HG02588 (cell line): ENCODE results near the gene LDLRAD3.
"Not testable (repeated sequence)": the region's sequence is repeated elsewhere in the genome, so short reads cannot be mapped to it uniquely, and the experiment has no call there.

Source experiments
- ATAC-seq: cut with Tn5 transposase; IDR thresholded peaks from one replicate; pipeline ENCODE4 v1.9.1; 2021; ENCODE audit warnings: mild to moderate bottlenecking, moderate library complexity; ENCODE audit not compliant: unreplicated experiment

Gene LDLRAD3

DNA sequence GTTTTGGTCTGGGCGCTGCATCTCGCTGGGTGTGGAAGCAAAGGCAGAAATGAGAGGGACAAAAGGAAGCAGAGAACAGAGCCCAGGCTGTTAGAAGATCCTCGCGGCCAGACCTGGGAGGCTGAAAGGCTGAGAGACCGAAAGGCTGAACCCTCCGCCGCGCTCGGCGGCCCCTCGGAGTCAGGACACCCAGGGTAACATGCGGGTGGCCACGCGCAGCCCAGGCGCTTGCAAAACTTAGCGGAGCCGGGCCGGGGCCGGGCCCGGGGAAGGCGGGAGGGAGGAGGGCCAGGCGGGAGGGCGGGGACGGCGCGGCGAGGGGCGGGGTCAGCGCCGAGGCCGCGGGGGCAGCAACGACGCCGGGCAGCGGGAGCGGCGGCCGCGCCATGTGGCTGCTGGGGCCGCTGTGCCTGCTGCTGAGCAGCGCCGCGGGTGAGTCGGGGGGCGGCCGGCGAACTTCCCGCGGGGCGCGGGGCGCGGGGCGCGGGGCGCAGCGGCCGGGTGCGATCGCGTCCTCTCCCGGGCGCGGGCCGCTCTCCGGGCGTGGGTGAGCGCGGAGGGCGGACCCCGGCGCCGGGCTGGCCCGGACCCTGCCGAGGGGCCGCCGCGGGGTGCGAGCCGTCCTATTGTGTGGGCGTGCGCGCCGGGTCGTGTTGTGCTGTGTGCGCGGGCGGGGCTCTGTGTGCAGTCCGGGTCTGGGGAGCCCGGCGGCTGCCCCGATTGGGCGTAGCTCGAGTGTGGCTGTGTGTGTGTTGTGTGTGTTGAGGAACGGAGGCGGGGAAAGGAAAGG lies at the start of gene LDLRAD3:
TSS of gene LDLRAD3 (plus strand) at position 350 of the 790 bp plus-strand sequence. CDS start at position 387, 37 bp downstream.
- ATAC-seq, result peak; percentile 62

GRCh38 chr11:35897019-35897418 lies 46.8 kb upstream of the LDLRAD3 start:
- ATAC-seq, result no peak

DNA sequence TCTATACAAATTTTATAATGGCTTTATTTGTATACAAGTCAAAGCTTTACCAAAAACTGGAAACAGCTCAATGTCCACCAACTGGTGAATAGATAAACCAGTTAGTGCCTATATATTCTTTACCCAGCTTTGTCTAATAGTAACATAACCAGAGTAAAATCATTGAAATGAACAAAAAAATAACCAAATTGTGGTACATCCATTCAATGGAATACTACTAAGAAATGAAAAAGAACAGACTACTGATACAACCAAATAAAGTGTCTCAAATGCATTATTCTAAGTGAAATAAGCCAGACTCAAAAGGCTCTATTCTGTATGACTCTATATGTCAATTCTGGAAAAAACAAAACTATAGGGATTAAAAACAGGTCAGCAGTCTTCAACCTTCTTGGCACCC lies 40.9 kb upstream of the LDLRAD3 start:
- ATAC-seq, result no peak

- no peak for ATAC-seq
These were observed 38.1 kb upstream of the LDLRAD3 start for GRCh38 chr11:35905646-35906276.

- ATAC-seq, result no peak
These were observed 37.6 kb upstream of the LDLRAD3 start for GRCh38 chr11:35906277-35906661.

GRCh38 chr11:35906681-35907080 lies 37.2 kb upstream of the LDLRAD3 start:
- no peak for ATAC-seq

DNA sequence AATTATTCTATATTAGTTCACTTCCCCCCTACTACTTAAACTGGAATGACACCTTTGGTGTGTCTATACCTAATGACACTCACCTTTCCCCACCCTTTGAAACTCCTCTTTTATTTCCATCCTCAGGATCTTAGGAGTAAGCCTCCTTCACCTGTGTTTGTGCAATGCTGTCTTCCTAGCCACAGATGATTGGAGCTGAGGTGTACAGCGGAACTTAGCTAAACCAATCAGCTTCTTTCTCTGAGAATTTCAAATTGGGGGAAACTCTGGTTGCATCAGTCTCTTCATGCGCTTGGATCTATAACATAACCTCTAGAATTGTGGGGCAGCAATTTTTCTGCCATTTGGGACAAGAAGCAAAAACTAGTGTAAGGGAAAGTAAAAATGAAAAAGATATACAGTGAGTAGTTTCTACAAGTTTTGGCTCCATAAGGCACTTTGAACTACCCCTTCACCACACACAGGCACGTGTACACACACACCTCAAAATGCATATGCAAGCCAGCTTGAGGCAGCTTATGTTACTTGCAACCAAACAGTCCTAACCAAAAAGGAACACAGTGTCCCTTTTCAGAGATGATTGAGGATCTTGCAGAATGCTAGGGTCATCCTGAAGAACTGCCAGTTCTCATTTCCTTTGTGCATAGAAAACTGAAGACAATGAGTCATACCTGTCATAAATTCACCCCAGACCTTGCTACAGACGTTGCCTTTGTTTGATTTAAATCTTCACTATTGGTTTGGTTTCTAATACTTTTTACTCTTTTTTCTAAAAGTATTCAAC lies 36.0 kb upstream of the LDLRAD3 start:
- peak; percentile 67 for ATAC-seq

DNA sequence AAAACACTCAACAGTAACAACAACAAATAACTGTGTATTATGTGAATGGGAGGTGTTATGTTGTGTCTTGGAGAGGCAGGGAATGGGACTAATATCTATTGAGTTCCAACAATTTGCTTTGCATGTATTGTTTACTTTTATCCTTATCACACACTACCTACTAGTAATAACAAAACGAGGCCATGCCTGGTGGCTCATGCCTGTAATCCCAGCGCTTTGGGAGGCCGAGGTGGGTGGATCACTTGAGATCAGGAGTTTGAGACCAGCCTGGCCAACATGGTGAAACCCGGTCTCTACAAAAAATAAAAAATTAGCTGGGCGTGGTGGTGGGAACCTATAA lies 35.5 kb upstream of the LDLRAD3 start:
- ATAC-seq, result not testable (repeated sequence)

GRCh38 chr11:35909511-35910265 lies 34.2 kb upstream of the LDLRAD3 start:
- no peak for ATAC-seq

- no peak for ATAC-seq
These were observed 32.8 kb upstream of the LDLRAD3 start for GRCh38 chr11:35911013-35911412.

- no peak for ATAC-seq
These were observed 32.2 kb upstream of the LDLRAD3 start for GRCh38 chr11:35911616-35912165.

DNA sequence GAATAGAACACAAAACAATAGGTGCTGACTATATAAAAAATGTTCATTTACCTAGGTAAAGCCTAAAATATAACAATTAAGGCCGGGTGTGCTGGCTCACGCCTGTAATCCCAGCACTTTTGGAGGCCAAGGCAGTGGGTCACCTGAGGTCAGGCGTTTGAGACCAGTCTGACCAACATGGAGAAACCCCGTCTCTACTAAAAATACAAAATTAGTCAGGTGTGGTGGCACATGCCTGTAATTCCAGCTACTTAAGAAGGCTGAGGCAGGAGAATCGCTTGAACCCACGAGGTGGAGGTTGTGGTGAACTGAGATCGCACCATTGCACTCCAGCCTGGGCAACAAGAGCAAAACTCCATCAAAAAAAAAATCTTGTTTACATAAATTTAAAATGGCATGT lies 31.4 kb upstream of the LDLRAD3 start:
- ATAC-seq, result not testable (repeated sequence)

- no peak for ATAC-seq
These were observed 30.8 kb upstream of the LDLRAD3 start for GRCh38 chr11:35912883-35913624.

GRCh38 chr11:35914816-35915215 lies 29.0 kb upstream of the LDLRAD3 start:
- ATAC-seq, result no peak

DNA sequence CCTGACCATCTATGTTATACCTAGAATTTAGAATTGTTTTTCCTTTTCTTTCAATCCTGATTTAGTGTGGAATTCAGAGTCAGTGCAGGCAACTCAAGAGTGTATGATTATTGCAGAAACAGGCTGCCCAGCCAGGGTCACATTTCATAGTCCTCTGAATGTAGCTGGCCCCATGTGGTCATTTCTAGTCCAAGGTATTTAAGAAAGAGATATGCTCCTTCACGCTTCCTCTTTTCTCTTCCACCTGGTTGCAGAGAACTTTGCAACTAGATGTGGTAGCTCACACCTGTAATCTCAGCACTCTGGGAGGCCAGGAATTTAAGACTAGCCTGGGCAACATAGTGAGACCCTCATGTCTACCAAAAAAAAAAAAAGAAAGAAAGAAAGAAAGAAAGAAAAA lies 27.6 kb upstream of the LDLRAD3 start:
- no peak for ATAC-seq

GRCh38 chr11:35917676-35918075 lies 26.2 kb upstream of the LDLRAD3 start:
- ATAC-seq, result no peak

DNA sequence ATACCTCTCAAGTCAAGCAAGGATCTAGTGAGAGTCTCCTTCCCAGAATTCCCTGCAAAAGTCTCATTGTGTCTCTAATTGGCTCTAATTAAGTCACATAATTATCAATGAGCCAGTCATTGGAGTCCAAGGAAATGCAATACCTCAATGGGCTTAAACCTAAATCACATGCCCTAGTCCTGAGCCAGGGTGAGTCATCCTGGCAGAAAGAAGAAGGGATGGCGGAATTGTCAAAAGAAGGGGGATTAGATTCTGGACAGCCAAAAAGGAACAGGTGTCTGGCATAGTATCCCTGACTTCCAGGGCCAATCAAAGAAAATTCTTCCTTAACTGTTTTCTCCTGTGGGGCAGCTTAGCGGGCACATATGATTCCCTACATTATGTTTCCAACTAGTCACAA lies 25.1 kb upstream of the LDLRAD3 start:
- ATAC-seq, result no peak

GRCh38 chr11:35919244-35919643 lies 24.6 kb upstream of the LDLRAD3 start:
- ATAC-seq, result no peak

GRCh38 chr11:35923452-35923851 lies 20.4 kb upstream of the LDLRAD3 start:
- no peak for ATAC-seq

GRCh38 chr11:35924811-35925210 lies 19.1 kb upstream of the LDLRAD3 start:
- ATAC-seq, result no peak
